DLD1 (cell line): ENCODE data around the gene TPO.
"Not testable (repeated sequence)": the region's sequence is repeated elsewhere in the genome, so short reads cannot be mapped to it uniquely, and the experiment has no call there.

Experiments
- in situ Hi-C: cut with HindIII; loops from 2 replicates; pipeline ENCODE4 v1.10.0; 2017; ENCODE audit warnings: low sequenced_read_pairs

Gene TPO

GRCh38 chr2:1499033-1499795 is 86.0 kb downstream of the TPO start:
- in situ Hi-C loops = no loop called here

DNA sequence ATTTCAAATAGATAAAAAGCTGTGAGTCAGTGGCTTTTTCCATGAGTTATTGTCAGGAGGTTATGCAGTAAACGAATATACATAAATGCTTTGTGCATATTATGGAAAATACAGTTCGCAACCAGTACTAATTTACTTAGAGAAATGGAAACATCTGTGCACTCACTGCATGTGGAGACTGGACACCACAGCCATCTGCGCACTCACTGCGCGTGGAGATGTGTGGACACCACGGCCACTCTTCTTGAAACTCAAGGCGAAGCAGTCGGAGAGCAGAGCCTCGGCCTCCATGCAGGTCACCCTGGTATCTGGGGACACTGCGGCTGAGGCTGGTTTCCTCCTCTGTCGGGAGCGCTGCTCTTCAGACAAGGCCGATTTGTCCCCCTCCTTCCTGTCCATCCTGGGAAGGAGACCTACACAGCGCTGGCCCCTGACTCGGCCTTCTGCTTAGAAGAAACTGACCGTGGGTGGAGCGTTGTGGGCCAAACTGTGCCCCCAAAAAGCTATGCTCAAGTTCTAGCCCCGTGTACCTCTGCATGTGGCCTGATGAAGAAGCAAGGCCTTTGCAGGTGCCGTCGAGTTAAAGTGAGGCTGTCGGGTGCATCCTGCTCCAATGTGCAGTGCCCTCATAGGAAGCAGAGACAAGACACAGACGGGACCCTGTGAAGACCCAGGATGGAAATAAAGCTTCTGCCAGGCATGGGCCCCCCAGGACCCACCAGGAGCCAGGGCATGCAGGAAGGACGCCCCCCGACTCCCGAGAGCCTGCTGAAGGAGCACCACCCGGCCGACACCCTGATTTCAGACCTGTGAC is 88.0 kb downstream of the TPO start:
- in situ Hi-C loops = no loop called here

GRCh38 chr2:1501991-1502390 is 88.7 kb downstream of the TPO start:
- in situ Hi-C loops = no loop called here

DNA sequence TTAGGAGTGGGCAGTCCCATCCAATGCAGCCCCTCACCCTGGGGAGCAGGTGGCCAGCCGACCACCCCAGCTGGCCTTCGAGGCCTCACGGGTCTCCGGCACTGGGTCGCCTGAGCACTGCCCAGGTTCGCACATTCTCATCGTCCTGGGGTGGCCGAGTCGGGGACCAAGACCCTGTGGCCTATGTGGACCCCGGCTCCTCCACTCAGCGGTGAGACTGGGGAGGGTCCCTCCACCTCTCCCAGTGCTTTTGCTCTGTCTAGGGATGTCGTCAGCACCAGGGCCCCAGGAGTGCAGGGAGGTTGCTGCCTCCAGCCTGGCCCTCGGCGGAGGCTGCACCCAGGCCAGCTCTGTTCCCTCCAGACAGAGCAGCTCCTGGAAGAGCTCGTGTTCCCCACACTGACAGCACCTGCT is 89.6 kb downstream of the TPO start:
- in situ Hi-C loops = no loop called here

DNA sequence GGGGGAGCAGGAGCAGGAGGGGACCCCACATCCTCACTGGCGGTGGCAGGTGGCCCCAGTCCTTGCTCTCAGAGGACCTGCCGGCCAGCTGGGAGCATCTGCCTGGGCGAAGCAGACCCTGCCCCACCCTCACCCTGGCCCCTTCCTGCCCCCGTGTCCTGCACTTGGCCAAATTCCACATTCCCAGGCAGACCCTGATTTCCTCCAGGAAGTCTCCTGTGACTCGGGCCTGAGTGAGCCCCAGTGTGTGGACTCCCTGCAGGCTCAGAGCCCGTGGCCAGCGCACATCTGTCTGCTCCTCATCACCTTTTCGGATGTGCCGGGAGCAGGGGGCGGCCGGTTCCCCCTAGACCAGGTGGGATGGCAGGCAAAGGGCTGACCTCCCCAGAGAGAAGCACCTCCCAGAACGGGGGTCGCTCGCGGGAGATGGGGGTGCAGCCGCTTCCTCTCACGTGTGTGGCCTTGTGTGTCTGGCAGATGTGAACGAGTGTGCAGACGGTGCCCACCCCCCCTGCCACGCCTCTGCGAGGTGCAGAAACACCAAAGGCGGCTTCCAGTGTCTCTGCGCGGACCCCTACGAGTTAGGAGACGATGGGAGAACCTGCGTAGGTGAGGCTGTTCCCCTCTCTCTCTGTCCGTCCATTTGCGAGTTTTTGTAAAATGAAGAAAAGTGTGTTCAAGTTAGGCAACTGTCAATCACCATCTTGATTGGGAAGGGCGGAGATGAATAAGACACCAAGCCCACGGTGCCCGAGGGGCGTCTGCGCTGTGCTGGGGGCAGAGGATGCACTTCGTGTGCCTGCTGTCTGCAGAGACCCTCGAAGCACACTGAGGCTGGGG is 90.4 kb downstream of the TPO start:
- in situ Hi-C loops = no loop called here

DNA sequence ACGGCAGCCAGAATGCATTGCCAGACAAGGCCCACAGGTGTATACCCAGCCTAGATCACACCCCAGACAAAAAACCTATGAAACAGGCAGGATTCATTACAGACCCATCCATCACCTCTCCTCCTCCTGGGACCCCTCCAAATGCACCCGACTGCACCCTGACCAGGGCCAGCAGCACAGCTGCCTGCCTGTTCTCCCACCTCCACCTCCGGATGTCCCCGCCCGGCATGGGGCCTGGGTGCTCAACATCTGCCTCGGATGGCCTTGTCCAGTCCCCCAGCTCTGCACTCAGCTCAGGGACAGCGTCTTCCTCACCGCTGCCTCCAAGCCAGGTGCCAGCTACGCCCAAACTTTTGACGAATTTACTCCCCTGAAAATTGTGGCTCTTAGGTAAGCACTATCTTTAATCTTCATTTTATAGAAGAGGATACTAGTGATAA is 91.1 kb downstream of the TPO start:
- in situ Hi-C loops = no loop called here

DNA sequence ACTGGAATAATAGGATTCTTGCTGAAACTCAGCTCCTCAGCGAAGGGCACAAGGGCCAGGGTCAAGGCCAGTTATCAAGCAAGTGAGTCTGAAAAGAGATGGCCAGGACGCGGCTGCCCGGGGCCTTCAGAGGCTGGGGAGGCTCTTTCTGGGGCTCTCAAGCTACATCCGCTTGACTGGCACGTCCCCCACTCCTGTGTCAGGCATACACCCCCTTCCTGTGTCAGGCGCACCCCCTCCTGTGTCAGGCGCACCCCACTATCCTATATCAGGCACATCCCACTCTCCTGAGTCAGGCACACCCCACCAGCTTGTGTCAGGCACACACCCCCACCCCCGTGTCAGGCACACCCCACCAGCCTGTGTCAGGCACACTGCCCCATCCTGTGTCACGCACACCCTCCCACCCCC is 91.8 kb downstream of the TPO start:
- in situ Hi-C loops = no loop called here

DNA sequence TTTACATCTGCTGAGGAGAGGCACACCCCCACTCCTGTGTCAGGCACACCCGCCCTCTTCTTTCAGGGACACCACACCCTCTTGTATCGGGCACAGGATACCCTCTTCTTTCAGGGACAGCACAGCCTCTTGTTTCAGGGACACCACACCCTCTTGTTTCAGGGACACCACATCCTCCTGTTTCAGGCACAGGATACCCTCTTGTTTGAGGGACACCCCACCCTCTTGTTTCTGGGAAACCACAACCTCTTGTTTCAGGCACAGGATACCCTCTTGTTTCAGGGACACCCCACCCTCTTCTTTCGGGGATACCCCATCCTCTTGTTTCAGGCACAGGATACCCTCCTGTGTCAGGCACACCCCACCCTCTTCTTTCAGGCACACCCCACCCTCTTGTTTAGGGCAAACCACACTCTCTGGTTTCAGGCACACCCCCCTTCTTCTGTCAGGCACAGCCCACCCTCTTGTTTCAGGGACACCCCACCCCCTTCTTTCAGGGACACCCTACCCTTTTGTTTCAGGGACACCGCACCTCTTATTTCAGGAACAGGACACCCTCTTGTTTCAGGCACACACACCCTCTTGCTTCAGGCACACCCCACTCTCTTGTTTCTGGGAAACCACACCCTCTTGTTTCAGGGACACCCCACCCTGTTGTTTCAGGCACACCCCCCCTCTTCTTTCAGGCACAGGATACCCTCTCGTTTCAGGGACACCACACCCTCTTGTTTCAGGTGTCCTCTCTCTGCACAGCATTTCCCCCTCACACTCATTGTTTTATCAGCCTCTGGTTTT is 96.2 kb downstream of the TPO start:
- in situ Hi-C loops = no loop called here

DNA sequence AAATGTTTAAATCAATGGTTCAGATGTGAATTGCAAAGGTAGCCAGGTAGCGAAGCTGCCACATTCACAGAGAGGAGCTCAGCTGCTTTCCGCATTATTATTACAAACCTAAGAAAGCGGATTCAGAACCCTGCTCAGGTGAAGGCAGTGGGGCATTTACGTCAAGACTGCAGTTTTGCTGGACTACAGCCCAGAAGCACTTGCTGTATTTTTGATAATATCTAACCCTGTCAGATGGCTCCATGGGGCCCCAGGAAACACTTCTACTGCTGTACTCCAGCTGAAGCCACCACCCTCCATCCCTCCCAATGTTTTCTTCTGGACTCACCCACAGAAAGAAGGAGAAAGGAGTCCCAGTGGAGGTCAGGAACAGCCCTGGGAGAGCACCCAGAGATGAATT is 96.9 kb downstream of the TPO start:
- in situ Hi-C loops = no loop called here

DNA sequence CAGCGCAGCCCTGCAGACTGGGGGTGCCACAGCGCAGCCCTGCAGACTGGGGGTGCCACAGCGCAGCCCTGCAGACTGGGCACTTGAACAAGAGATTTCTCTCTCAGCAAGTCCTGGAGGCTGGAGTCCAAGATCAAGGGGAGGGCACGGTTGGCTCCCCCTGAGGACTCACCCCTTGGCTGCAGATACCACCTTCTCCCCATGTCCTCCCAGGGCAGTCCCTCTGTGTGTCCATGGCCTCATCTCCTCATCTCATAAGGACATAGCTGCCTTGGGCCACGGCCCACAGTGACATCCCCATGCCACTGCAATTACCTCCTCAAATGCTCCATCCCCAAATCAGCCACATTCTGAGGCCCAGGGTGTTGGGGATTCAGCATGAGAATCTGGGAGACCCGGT is 98.2 kb downstream of the TPO start:
- in situ Hi-C loops = no loop called here

DNA sequence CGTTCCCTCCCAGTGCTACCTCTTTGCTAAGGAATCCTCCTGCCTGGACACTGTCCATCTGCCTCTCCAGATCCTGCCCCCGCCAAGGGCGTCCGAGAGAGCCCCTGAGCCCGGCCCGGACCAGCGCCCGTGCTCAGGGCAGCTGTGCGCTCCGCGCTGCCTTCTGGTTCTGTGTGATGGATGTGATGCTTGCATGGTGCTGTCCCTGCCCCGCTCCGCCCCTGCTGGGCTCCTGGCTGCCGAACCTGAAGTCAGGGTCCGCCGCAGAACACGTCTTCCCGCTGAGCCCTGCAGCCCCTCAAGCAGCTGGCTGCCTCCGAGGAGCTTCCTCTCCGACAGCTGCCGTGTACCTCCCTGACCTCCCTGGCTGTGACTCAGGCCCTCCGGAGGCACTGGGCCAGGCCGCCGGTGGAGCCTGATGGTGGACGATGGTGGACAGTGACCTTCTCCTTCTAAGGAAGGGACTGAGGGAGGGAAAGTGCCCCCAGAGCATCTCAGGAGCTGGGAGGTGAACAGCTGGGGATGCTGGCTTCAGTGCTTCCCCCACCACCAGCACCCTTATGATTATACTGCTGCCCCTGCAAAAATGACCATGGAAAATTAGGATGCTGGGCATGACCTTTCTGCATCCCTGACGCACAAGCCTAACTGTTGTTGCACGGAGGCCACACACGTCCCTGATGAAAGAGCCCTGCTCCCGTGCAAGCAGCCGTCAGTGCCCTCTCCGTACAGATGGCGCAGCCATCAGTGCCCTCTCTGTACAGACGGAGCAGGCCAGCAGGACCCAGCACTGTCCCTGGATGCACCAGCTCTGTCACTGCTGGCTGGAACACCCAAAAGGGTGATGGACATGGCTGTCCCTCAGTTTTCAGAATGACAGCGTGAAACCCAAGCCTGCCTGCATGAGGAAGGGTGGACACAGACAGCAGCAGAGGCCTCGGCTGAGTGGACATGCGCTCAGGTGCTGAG is 99.3 kb downstream of the TPO start:
- in situ Hi-C loops = no loop called here

GRCh38 chr2:1514391-1515072 is 101.3 kb downstream of the TPO start:
- in situ Hi-C loops = no loop called here

GRCh38 chr2:1515073-1515430 is 101.8 kb downstream of the TPO start:
- in situ Hi-C loops = no loop called here

DNA sequence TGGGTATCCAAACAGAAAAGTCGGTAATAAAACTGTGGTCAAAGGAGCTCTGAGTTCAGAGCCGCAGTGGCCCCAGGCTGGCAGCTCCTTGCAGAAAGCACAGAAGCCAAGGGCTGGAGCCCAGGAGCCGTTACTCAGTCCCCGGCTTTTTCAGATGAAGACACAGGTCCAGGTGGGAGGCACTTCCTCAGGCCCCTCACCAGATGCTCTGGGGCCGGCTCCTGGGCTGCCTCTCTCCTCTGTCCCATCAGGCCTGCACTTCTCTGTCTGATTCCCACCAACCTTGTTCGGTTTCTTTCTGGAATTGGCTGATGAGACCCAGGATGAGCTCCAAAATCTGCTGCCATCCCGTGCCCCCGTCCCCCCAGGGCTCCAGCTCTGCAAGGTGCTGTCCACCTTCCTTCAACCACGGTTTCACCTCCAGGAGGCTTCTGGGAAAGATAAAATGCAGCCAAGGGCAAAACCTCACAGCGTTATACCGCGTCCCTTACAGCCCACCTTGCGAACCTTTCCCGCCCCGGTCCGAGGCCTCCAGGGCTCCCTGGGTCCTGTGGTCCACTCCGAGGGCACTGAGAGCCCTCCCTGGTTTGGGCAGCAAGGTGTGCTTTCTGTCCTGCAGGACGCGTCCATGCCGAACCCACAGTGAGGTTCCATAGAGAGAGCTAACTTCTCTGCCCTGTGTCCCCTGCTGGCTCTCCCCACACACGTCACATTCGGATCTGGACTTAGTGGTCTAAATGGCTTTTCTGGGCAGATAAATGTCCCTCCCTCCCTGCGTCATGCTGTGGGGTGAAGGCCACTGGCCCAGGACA is 102.9 kb downstream of the TPO start:
- in situ Hi-C loops = no loop called here

GRCh38 chr2:1516798-1517060 is 103.5 kb downstream of the TPO start:
- in situ Hi-C loops = no loop called here

- in situ Hi-C loops = not testable (repeated sequence)
These were observed 104.0 kb downstream of the TPO start for GRCh38 chr2:1517291-1517690.

DNA sequence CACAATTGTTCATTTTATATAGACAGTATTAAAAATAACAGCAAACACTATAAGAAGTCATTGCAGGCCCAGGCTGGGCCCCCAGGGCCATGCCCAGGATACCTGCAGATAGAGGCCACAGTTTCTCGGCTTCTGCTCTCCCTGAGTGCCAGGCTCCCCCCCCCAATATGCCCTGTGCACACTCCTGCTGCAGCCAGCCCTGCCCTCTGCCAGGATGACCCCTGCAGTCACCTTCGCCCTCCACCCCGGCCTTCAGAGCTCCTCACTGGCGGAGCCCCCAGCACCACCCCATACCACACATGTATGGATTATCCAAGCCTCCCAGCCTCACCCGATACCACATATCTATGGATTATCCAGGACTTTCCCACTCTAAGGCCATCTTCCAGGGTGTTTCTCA is 104.5 kb downstream of the TPO start:
- in situ Hi-C loops = no loop called here

DNA sequence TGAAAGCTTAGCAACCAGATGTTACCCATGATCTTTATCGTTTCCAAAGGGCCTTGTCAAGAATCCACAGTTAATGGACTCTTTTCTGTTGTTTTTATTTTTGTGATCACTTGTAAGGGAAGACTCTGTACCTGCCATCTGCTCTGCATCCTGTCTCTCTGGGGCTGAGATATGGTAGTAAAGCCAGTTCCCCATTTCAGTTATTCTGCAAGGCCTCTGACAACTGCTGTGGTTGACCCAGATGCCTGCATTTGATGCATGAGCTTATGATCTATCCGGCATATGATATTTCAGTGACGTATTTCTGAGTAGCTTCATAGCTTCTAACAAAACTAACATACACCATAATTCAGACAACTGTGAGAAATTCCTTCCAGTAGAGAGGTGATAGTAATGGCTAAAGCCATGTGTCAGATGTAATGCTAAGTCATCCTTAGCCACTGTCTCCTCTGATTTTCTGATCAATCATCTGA is 105.1 kb downstream of the TPO start:
- in situ Hi-C loops = no loop called here
